IPS-NIHi7 (cell line): ENCODE data around the gene LMX1B.
"Not testable (repeated sequence)": the region's sequence is repeated elsewhere in the genome, so short reads cannot be mapped to it uniquely, and the experiment has no call there.

ENCODE experiments used
- DNase-seq: peaks from one replicate; pipeline ENCODE4 v3.0.0; 2012; ENCODE audit warnings: mixed read lengths; ENCODE audit errors: extremely low spot score

The LMX1B gene

DNA sequence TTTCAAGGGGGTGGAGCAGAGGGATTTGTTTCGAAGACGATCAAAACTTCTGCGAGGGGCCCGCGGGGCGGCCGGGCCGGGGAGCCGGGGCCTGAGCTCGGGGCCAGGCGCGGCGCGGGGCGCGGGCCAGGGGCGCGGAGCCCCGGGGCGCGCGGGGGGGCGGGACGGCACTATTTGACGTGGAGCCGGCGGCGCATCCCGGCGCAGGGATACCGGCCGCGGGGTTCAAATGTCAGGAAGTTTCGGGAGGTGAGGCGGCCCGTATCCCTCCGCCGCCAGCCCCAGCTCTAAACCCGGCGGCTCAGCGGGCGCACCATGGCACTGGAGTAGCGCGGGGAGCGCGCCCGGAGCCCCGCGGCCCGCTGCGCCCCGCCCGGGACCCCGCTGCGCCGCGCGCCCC is at the start of gene LMX1B:
Gene LMX1B, plus strand, starts transcription at position 278 of the 400 bp plus-strand sequence. CDS start 522 bp downstream, outside the sequence.
- no peak for DNase-seq

DNA sequence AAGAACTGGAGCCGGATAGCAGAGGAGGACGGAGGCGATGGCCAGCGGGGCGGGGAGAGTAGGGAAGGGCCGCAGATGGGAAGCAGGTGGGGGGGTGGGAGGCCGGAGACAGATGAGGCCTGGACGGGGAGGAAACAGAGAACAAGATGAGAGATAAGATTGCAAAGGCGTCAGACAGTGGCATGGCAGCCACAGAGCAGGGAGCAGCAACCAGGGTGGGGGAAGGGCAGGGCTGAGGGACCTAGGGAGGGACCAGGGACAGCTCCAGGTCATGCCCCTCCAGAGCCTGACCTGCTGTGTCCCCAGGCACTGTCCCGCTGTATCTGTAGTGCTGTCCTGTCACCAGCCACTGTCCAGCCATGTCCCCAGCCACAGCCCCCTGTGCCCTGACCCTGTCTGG is 49.6 kb upstream of the LMX1B start:
- DNase-seq, result peak; percentile 54

DNA sequence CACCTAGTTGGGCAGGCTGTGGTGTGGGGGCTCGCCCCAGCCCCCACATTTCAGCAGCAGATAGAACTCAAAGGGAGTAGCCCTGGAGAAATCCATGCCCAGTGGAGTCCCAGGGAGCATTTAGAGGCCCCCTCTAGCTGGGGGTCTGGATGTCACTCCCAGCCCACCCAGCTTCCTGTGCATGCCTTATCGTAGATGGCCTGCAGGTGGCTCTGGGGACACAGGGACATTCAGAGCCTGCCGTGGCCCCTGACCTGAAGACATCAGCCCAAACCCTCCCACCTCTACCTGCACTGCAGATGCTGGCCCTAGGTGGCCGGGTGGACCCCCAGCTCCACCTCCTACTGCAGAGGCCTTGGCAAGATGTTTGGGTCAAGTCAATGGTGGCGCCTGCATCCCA is 49.0 kb upstream of the LMX1B start:
- peak; percentile 57 for DNase-seq

DNA sequence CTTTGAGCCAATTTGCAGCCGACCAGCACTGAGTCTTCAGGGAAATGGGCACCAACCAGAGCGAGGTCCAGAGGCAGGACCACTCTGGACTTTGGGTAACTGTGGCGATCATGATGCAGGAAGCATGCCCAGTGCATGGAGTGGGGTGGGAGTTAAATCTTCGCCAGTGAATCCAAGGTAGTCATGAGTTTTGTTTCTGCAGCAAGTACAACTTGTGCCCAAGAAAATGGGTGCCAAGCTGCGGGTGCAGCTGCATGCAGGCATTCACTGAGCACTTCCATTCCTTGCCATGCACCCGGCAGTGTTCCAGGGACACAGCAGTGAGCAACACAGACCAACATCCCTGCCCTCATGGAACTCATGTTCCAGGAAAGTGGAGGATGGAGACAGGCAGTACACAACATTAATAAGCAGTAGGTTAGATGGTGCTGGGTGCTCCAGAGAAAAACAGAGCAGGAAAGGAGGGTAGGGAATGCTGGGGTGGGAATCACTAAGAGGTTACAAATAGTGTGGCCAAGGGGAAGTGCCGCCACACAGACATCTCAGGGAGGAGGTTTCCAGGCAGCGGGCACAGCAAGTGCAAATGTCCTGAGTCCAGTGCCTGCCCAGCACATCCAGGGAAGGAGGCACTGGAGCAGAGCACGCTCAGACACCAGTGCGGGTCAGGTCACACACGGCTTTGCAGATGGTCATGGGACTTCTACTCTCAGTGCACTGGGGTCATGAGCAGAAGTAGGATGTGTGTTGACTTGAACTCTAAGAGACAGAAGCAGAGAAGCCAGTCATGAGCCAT is 48.2 kb upstream of the LMX1B start:
- no peak for DNase-seq

DNA sequence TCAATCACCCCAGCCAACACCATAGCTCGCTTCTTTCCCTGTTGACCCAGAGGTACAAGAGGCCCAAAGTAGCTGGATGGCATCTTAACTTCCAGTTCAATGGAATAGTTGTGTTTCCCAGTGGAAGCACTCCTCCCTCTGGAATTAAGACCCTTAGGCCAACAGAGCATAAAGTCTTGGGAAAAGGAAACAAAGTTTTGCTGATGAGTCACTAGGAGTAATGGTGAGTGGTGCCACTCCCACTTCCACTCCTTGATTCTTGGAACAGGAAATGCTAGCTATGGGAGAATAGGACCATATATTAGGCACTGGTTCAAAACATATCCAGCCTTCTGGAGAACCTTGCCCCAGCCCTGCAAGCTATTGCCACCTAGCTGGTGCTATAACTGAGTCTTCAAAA is 44.7 kb upstream of the LMX1B start:
- DNase-seq, result no peak

DNA sequence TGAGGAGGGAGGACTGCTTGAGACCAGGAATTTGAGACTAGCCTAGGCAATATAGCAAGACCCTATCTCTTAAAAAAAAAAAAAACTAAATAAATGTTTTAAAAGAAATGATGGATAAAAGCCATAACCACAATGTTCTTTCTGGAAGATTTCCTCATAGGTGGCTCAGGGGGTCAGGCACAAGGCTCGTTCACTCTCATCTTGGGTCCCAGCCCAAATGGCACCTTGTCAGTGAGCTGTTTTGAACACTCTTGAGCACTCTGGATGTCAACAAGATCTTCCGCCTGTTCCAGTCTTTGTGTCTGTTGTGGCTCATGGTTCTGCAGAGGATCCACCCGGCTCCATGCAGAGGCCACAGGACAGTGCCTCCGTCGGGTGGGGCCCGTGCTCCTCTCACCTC is 35.7 kb upstream of the LMX1B start:
- DNase-seq, result no peak

DNA sequence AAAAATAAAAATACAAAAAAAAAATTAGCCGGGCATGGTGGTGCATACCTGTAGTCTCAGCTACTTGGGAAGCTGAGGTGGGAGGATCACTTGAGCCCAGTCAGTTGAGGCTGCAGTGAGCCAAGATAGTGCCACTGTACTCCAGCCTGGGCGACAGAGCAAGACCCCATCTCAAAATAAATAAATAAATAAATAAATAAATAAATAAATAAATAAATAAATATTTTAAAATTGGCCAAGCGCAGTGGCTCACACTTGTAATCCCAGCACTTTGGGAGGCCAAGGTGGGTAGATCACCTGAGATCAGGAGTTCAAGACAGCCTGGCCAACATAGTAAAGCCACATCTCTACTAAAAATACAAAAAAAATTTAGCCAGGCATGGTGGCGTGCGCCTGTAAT is 33.4 kb upstream of the LMX1B start:
- not testable (repeated sequence) for DNase-seq

DNA sequence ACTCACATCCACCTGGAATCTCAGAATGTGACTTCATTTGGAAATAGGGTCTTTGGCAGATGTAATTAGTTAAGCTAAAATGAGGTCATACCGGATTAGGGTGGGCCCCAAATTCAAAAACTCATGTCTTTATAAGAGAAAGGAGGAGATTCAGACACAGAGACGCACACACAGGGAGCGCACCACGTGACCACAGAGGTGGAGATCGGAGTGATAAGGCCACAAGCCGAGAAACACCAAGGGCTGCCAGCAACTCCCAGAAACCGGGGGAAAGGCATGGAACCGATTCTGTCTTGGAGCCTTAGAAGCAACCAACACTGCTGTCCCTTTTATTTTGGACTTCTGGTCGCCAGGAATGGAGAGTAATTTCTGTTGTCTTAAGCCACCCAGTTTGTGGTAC is 31.8 kb upstream of the LMX1B start:
- no peak for DNase-seq

DNA sequence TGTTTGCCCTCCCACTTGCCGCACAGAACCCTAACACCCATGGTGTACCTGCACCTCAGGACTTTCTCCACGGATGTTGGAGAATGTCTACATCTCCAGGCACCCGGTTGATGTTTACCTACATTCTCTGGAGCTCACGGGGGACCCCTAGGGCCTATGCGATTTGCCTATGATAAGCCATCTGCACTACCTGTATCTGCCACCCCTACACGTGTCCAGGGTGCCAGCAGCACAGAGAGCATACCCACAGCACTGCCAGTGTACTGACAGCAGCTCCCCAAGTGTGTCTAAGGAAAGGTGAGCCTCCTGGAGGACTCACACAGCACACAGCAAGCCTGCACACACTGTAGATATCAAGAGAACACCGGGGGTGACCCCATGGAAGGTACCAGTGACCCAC is 31.3 kb upstream of the LMX1B start:
- DNase-seq, result no peak

DNA sequence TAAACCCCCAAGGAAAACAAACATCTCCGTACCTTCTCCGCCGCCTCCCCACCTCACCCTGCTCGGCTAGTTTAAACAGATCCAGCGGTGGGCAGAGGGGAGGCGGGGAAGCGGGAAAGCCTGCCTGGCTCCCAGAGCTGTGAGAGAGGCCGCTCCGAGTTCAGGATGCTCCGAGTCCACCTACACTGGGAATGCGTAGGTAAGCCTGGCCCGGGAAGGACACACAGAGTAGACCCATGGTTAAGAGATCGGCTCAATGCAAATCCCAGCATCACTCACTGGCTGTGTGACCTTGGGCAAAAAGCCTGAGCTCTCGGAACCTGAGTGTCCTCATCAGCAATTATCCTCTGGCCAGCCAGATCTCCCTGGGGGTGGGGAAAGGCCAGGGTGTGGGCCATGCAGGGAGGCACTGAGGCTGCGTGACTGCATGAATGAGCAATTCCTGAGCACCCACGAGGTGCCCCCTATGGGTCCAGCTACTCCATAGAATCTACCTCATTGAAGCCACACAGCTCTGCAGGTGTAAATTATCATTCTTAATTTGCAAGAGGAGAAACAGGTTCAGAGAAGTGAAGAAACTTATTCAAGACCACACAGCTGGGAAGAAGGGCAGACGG is 30.5 kb upstream of the LMX1B start:
- DNase-seq, result no peak

DNA sequence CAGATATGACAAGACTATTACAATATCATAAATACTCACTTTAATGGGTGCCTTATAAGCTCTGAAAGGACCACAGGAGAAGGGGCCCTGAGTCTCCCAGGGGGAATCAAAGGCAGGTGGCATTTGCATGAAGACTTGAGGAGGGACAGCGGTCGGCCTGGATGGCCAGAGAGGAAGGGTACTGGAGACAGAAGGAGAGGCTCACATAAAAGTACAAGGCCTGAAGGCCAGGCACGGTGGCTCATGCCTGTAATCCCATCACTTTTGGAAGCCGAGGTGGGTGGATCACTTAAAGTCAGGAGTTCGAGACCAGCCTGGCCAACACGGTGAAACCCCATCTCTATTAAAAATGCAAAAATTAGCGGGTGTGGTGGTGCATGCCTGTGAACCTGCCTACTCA is 29.1 kb upstream of the LMX1B start:
- DNase-seq, result no peak

DNA sequence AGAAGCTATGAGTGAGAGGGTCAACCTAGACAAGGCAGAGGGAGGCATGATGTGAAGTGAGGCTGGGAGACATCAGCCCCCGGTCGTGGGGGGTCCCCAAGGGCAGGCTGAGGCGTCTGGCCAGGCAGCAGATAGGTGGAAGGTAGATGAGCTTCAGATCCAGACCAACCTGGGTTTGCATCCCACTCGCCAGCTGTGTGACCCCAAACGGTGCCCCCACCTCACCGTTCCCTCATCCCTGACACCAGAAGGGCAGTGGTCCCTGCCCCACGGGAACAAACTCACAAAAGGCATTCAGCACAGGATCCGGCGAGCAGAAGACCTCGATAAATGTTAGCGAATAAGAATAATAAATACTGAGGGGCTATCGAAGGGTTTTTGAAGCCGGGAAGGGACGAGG is 27.5 kb upstream of the LMX1B start:
- no peak for DNase-seq

DNA sequence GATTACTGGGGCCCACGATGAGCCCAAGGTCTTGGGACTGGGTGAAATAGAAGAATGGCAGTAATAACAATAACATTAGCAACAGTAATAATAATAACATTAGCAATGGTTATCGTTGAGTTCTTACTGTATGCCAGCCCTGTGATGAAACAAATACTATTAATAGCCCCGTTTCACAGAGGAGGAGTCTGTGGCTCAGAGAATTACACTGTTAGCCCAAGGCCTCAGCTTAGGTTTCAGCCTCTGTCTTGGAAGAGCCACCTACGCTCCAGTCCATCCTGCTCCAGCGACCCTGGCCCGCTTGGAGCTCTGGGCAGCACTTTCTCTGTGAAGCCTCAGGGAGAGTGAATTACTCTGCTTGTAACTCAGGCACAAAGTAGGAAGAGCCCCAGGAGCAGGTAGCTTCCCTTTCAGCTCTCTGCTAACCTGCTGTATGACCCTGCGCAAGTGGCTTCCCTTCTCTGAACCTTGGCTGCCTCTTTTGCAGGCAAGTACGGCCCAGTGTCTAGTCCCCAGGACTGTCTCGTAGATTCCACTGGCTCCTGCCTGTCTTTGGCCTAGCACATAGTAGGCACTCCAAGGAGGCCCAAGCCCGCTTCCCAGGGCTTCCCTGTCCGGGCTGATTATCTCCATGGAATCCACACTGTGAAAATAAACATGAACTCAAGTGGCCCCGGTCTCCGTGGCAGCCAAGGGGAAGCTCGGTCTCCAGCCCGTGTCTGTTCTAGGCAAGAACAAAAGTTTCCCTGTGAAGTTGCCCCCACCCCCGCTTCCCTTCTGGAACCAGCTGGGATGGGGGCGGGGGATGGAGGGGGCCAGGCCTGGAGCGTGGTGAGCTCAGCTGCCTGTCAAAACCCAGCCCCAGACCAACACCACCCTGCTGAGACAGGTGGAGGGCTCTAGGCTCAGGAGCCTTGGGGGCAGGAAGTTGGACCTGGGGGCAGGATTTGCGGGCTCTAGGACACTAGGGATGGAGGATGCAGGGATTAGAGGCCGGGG is 26.2 kb upstream of the LMX1B start:
- DNase-seq, result peak; percentile 56

DNA sequence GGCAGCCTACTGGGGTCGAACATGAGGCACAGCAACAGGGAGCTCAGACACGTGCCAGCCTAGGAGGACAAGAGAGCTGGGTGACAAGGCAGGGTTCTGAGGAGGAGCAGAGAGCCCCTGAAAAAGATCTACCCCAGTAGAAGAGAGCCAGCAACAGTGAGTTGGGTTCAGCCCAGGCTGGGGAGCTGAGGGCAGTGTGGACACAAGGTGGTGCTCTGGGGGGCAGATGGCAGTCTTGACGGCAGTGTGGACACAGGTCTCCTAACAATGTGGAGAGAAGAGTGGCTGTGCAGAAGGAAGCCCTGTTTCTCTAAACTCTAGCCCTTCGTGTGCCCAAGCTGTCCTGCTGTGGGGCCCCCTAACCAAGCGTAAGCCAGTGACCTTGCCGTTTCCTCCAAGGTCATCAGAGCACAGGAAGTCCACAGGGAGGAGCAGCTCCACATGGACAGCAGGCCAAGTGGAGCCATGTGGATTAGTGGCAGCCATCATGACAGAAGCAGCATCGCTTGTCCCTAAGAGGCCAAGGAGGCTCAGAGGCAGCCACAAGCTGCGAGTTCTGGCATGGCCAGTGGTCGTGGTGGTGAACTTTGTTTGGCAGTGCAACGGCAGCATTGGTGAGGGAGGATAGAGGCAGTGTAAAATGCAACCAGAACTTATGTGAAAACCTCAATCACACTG is 25.1 kb upstream of the LMX1B start:
- DNase-seq, result no peak

DNA sequence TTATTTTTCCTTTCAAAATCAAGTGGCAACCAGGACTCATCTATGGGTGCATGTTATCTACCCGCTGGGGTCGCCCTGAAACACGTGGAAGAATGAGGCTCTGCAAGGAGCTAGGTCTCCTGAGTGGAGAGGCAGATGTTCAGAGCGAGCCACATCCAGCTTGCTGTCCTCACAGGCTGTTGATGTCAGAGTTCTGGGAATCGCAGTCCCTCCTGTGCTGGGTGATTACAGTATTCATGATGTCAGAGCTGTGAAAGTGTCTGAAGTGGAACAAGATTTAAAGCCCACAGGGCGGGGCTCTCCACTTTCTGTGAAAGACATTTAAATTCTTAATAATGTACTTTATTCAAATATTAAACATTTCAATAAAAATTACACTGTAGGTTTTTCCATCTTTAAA is 24.4 kb upstream of the LMX1B start:
- DNase-seq, result no peak

DNA sequence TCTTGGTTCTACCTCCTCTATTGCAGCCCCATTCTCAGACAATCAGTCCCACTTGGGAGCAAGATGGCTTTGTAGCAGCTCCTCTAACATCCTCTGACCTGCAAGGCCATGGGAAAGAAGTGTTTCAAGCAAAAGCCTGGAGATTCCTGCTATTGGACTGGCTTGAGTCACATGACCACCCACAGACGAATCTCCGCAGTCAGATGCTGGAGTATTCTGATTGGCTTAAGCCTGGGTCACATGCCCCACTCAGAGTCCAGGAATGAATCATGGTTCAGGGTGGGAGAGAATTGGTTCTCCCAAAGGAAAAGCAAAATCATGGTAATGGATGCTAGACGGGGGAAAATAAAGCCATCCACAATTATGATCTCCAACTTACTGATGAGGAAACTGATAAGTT is 22.6 kb upstream of the LMX1B start:
- no peak for DNase-seq

DNA sequence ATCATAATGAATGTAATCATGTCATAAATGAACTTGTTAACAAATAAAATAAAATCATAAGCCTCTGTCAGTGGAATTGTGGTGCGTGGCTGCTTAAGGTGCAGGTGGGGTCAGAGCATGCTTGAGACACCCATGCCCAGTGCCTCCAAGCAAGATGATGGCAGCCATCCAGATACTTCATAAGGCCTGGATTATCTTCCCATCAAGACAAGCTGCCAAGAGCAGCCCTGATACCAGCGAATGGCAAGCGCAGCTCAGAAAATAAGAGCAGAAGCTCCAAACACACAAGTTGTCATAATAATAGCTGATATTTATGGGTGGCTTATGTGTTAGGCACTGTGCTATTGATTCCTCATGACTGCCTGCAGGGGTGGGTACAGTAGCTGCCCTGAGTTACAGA is 21.8 kb upstream of the LMX1B start:
- no peak for DNase-seq

DNA sequence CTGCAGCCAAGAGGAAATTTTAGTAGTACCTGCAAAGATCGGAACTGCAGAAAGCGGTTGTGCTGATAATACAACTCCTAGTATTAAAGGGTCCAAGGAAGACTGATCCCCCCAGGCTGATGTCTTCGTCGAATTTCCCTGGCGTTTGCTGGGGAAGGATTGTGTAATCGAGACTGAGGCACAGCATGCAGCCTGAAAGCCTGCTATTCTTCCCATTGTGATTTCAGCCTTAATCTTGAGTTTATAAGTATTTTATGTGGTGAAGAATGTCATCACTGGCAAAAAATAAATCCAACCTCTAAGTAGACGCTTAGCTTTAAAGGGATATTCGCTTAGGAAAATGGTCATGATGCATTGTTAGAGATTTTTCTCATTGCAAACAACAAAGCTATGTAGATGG is 21.3 kb upstream of the LMX1B start:
- DNase-seq, result no peak

DNA sequence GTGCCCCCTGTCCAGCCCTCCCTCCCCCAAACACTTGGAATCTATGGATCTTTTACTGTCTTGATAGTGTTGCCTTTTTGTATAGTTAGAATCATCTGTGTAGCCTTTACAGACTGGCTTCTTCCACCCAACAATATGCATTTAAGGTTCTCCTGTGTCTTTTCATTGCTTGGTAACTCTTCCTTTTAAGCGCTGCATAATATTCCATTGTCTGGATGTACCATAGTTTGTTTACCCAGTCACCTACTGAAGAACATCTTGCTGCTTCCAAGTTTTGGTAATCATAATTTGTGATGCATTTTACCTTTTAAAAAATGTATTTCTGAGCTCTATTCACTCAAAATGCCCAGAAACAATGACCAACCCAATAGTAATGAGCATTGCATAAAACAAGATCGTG is 17.7 kb upstream of the LMX1B start:
- no peak for DNase-seq

DNA sequence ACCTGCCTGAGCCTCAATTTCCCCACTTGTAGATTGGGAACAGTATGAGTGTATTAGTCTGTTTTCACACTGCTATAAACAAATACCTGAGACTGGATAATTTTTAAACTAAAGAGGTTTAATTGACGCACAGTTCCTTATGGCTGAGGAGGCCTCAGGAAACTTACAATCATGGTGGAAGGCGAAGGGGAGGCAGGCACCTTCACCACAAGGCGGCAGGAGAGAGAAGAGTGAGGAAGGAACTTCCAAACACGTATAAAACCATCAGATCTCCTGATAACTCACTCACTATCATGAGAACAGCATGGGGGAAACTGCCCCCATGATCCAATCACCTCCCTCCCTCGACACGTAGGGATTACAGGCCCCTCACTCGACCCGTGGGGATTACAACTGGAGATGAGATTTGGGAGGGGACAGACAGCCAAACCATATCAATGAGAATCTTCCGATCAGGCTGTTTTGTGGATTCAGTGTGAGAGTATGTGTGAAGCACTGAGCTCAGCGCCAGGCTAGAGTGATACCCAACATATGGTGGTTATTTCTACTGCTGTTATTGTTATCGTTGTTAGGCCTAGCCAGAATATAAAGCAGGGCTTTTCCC is 14.6 kb upstream of the LMX1B start:
- DNase-seq, result peak; percentile 8
